ENCODE data around the gene CST8.

Gene CST8

GRCh38 chr20:23526850-23527249 is 35.9 kb downstream of the CST8 start:
- no peak for DNase-seq

DNA sequence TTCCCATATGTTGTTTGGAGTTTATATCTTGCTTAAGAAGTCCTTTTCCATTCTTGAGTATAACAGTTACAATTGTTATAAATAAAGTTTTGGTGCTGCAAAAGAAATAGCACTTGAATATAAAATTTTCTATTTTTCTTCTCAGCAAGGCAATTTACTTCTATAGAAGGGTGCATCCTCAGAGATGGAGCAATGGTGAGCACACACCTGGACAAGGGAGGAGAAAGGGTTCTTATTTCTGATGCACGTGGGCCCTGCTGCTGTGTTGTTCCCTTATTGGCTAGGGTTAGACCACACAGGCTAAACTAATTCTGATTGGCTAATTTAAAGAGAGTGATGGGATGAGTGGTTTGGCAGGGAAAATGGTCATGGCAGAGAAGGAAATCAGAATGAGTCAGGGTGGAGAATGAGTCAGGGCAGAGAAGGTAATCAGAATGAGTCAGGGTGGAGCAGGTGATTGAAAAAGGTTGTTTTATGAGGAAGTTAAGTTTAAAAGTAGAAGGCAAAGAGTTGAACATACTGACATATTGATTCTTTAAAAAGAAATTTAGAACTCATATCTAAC is 38.0 kb downstream of the CST8 start:
- DNase-seq = no peak

- DNase-seq = no peak
These were observed 40.1 kb downstream of the CST8 start for GRCh38 chr20:23530937-23531567.

DNA sequence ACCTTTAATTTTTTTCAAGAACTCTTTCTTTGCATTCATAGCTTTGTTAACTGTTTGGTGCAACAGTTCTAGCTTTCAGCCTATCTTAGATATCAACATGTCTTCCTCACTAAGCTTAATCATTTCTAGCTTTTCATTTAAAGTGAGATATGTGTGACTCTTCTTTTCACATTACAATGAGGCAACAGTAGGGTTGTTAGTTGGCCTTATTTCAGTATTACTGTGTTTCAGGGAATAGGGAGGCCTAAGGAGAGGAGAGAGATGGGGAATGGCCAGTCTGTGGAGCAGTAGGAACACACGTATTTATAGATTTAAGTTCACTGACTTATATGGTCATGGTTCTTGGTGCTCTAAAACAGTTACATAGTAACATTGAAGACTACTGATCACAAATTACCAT is 41.6 kb downstream of the CST8 start:
- no peak for DNase-seq

DNA sequence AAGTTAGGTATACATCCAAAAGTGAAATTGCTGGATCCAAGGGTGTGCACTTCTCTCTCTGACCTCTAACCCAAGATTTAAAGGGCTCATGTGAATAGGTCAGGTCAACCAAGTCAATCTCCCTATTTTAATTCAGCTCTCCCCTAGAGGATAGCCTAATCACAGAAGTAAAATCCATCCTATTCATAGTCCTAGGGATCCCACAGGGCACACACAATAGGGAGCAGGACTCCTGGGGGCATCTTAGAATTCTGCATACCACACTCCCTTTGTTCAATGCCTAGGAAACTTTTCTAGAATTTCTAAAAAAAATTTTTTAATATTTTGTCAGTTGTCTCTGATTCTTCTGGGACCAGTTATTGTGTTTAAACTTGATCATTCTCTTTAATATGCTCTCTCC is 42.2 kb downstream of the CST8 start:
- no peak for DNase-seq

- DNase-seq = no peak
These were observed 44.1 kb downstream of the CST8 start for GRCh38 chr20:23534801-23535593.

DNA sequence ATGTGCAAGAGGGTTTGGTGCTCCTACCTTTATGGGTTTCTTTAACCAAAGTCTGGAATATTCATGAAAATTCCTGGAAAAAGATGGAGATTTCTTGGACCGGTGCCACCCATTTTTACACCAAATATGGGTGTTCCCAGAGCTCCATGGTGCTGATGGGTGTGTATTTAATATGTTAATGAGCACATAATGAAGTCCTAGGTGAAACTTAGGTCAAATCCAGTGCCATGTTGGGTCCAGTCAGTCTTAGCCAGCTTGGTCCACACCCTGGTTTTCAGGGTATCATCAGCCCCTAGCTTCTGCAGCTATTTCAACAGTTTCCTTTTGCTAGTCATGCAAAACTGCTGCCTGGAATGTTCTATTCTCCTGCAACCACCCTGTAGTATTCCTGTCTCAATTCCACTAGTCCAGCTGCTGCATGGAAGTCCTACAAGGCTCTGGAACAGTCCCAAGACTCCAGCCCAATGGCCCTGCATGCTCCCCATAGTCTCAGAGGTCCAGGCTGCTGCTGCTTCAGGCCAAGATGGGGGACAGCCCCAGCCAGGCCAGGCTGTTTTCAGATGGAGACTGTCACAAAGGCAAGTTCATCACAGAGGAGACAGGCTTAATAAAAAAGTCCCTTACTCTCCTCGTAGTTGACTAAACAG is 45.5 kb downstream of the CST8 start:
- no peak for DNase-seq

GRCh38 chr20:23537030-23537429 is 46.1 kb downstream of the CST8 start:
- DNase-seq = no peak

DNA sequence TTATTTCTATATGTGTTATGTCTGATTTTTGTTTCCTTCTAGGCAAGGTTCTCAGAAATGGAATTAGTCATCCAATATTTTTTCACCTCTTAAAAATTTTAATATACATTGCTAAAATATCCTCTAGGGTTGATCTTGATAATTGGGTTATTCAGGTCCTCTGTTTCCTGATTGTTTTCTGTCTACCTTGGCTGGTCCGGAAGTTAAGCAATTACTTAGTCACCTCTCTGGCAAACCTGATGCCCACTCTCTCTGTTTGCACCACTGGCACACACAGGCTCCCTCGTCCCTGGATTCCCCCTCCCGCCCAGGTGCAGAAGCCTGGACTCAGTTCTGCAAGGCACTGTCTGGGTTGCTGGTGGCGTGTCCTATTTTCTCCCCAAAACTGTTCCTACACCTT is 49.7 kb downstream of the CST8 start:
- no peak for DNase-seq

GRCh38 chr20:23541330-23541729 is 50.4 kb downstream of the CST8 start:
- no peak for DNase-seq

DNA sequence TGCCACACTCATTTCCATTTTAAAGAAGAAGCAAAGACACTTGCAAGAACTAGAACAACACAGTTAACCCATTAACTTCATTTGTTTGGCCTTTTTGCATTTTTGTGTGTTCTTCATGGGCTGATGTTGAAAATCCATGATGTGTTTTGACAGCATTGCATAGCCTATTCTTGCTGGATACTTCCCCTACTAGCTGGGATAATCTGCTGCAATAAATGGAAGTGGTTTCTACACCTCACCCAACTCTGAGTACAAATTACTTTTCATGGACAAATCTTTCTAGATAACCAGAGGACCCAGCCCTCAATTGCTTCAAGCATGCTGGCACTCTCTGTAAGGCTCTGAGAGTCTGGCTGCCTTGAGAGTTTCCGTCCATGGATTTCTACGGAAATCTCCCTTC is 50.9 kb downstream of the CST8 start:
- DNase-seq = no peak

DNA sequence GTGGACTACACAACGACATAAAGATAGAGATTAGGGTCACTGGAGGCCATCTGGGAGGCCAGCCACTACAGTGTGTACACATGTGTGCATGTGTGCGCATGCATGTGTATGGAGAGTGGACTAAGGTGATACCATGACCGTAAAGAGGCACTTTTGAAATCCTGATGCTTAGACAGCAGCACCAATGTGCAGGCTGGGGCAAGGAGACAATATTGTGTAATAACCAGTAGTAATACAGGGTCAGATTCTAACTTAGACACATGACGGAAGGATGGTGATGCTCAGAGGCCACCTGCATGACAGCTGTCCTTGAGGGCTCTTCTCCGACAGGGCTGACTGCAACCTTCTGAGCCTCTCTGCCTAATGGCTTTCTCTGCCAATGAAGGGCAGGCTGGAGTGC is 51.9 kb downstream of the CST8 start:
- DNase-seq = no peak

DNA sequence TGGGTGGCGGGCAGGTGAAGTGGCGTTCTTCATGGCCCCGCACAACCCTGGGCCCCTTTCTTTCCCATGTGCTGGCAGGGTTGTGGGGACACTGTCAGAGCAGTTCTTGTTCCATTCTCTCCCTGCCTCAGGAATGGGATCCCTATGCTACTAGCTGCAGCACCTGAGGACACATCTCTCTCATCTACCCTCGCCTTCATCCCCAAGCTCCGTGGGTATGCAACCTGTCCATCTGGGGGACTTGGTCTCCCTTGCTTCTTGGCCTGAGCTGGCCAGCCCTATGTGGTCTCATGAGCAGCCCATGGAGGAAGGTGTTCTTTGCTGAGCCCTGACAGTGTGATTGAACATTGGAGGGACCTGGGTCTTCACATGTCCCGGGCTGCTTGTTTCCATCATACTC is 53.2 kb downstream of the CST8 start:
- no peak for DNase-seq

All from CD4-positive, alpha-beta T cell treated with Interleukin-4 for 1 hour (primary cell).